Neuron (in vitro differentiated cells): ENCODE results near the gene METTL24.
"Not testable (repeated sequence)": the region's sequence is repeated elsewhere in the genome, so short reads cannot be mapped to it uniquely, and the experiment has no call there.

ENCODE experiments used
- H2AFZ ChIP-seq: one replicate; pipeline ENCODE4 v1.6.1; 2013; ENCODE audit warnings: low read depth, mild to moderate bottlenecking, inconsistent platforms, low read length, moderate library complexity
- H3K27me3 ChIP-seq: one replicate; pipeline ENCODE4 v1.6.1; 2013; ENCODE audit warnings: low read length; ENCODE audit not compliant: insufficient read depth
- H3K36me3 ChIP-seq: one replicate; pipeline ENCODE4 v1.6.1; 2013; ENCODE audit warnings: low read length; ENCODE audit not compliant: insufficient read depth
- H3K4me1 ChIP-seq: one replicate; pipeline ENCODE4 v1.6.1; 2013; ENCODE audit warnings: low read length; ENCODE audit not compliant: insufficient read depth
- H3K4me3 ChIP-seq: 2 replicates; pipeline ENCODE4 v1.5.1; 2013; ENCODE audit warnings: mild to moderate bottlenecking, low read length, moderate library complexity
- H3K9me3 ChIP-seq: one replicate; pipeline ENCODE4 v1.6.1; 2013; ENCODE audit warnings: low read length

METTL24 gene

GRCh38 chr6:110310861-110311446, 47.2 kb downstream of the METTL24 start:
- no peaks in the 10 kb centered on the region for H3K9me3 ChIP-seq
- H3K36me3 ChIP-seq: no peaks in the 10 kb centered on the region
- no peaks in the 10 kb centered on the region for H3K4me1 ChIP-seq
- no peak overlapping the region for H3K4me3 ChIP-seq
- H3K27me3 ChIP-seq: no peaks in the 10 kb centered on the region
- H2AFZ ChIP-seq: no peak overlapping the region

GRCh38 chr6:110309432-110309831, 48.7 kb downstream of the METTL24 start:
- not testable (repeated sequence) for H3K36me3 ChIP-seq, H3K27me3 ChIP-seq

GRCh38 chr6:110307368-110307767, 50.8 kb downstream of the METTL24 start:
- Histone ChIP-seq H3K4me3 (no peak overlapping the region), H2AFZ (no peak overlapping the region), H3K9me3 (no peaks in the 10 kb centered on the region), H3K36me3 (no peaks in the 10 kb centered on the region), H3K27me3 (no peaks in the 10 kb centered on the region), H3K4me1 (no peaks in the 10 kb centered on the region)

More at GRCh38 chr6:110309432-110309831, 48.7 kb downstream of the METTL24 start:
- H2AFZ ChIP-seq, H3K4me1 ChIP-seq, H3K9me3 ChIP-seq, H3K4me3 ChIP-seq: not testable (repeated sequence)

- not testable (repeated sequence) for H3K27me3 ChIP-seq, H3K4me1 ChIP-seq, H2AFZ ChIP-seq, H3K4me3 ChIP-seq, H3K9me3 ChIP-seq, H3K36me3 ChIP-seq
Measured at GRCh38 chr6:110305832-110306231, 52.3 kb downstream of the METTL24 start.

- H3K9me3 ChIP-seq, H2AFZ ChIP-seq, H3K4me3 ChIP-seq, H3K4me1 ChIP-seq, H3K36me3 ChIP-seq, H3K27me3 ChIP-seq: not testable (repeated sequence)
Measured at GRCh38 chr6:110303692-110304091, 54.5 kb downstream of the METTL24 start.

GRCh38 chr6:110298916-110299315, 59.2 kb downstream of the METTL24 start:
- H3K36me3 ChIP-seq: no peaks in the 10 kb centered on the region
- peaks cover 22% of the 10 kb centered on the region for H3K4me1 ChIP-seq
- H3K9me3 ChIP-seq: no peaks in the 10 kb centered on the region
- no peak overlapping the region for H3K4me3 ChIP-seq
- no peak overlapping the region for H2AFZ ChIP-seq
- H3K27me3 ChIP-seq: no peaks in the 10 kb centered on the region

GRCh38 chr6:110298411-110298810, 59.7 kb downstream of the METTL24 start:
- Histone ChIP-seq H2AFZ (no peak overlapping the region), H3K9me3 (no peaks in the 10 kb centered on the region), H3K36me3 (no peaks in the 10 kb centered on the region), H3K4me1 (peaks cover 22% of the 10 kb centered on the region), H3K27me3 (no peaks in the 10 kb centered on the region), H3K4me3 (no peak overlapping the region)

GRCh38 chr6:110296241-110297025, 61.7 kb downstream of the METTL24 start:
- no peaks in the 10 kb centered on the region for H3K27me3 ChIP-seq
- no peak overlapping the region for H3K4me3 ChIP-seq
- no peaks in the 10 kb centered on the region for H3K9me3 ChIP-seq
- H2AFZ ChIP-seq: no peak overlapping the region
- peaks cover 22% of the 10 kb centered on the region for H3K4me1 ChIP-seq
- no peaks in the 10 kb centered on the region for H3K36me3 ChIP-seq

GRCh38 chr6:110295451-110296165, 62.5 kb downstream of the METTL24 start:
- no peaks in the 10 kb centered on the region for H3K9me3 ChIP-seq
- H3K4me1 ChIP-seq: peaks cover 22% of the 10 kb centered on the region
- no peaks in the 10 kb centered on the region for H3K36me3 ChIP-seq
- no peak overlapping the region for H2AFZ ChIP-seq
- no peaks in the 10 kb centered on the region for H3K27me3 ChIP-seq
- no peak overlapping the region for H3K4me3 ChIP-seq

GRCh38 chr6:110287462-110288341, 70.4 kb downstream of the METTL24 start:
- Histone ChIP-seq H3K27me3 (no peaks in the 10 kb centered on the region), H2AFZ (no peak overlapping the region), H3K4me1 (peaks cover 18% of the 10 kb centered on the region), H3K36me3 (no peaks in the 10 kb centered on the region), H3K9me3 (no peaks in the 10 kb centered on the region), H3K4me3 (no peak overlapping the region)

- Histone ChIP-seq H3K4me1 (peaks cover 18% of the 10 kb centered on the region), H3K4me3 (no peak overlapping the region), H3K27me3 (no peaks in the 10 kb centered on the region), H2AFZ (no peak overlapping the region), H3K36me3 (no peaks in the 10 kb centered on the region), H3K9me3 (no peaks in the 10 kb centered on the region)
Measured at GRCh38 chr6:110285306-110286060, 72.7 kb downstream of the METTL24 start.

- Histone ChIP-seq H3K9me3 (peaks cover under 1% of the 10 kb centered on the region), H3K4me1 (peaks cover 18% of the 10 kb centered on the region), H3K36me3 (no peaks in the 10 kb centered on the region), H3K4me3 (no peak overlapping the region), H2AFZ (no peak overlapping the region), H3K27me3 (no peaks in the 10 kb centered on the region)
Measured at GRCh38 chr6:110284855-110285254, 73.3 kb downstream of the METTL24 start.
